Measurements from ENCODE around the gene SLC11A1. TPM values are rescaled to one million over a fixed set of nuclear protein-coding genes. Genes with fewer than 3 reads are reported as not detected.

SLC11A1 gene
- total RNA-seq, 3 donors from 2014 or later (not counting 1 experiment from before 2014, with no cell fraction given) = 17.9 to 53.5 (median 35.5) TPM

DNA sequence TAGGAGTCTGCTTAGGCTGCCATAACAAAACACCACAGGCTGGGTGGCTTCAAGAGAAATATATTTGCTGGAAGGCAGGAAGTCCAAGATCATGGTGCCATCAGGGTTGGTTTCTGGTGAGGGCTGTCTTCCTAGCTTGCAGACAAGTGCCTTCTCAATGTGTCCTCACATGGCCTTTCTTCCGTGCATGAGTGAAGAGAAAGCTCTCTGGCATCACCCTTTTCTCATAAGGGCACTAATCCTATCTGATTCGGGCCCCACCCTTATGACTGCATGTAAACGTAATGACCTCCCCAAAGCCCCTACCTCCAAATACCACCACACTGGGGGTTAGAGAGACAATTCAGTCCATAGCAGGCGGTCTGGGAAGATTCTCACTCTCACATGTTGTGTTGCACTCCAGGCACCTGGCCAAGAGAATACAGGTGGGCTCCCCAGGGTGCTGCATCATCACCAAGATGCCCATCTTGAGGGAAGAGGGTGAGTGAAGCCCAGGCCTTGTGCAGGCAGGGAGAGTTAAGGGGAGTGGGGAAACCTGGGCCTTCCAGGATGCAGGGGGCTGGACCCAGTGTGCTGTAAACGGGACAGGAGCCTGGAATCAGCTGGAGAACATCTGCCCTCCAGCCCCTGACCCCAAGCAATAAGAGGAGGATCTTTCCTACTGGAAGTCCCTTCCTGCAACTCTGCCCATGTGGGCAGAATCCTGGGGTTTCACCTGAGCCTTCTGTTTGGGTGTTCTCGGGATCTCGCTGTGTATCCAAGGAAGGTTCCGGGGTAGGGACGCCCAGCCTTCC is 15.3 kb upstream of the SLC11A1 start:
- Mint-ChIP-seq H3K9me3 (no peaks in the 10 kb centered on the region), H3K4me3 (peak overlapping the region; percentile 87), H3K4me1 (peaks cover 12 to 14% of the 10 kb centered on the region in 2 donors), H3K27ac (peak overlapping the region; percentile 79 to 92), H3K36me3 (no peaks in the 10 kb centered on the region), H3K27me3 (ENCODE audit: low read depth in 2 of 2) (no peaks in the 10 kb centered on the region)
- ATAC-seq (no peak), DNase-seq (no peak)
- Histone ChIP-seq H3K4me1 (ENCODE audit: control insufficient read depth, insufficient read depth, low read length) (peaks cover 41% of the 10 kb centered on the region), H3K9me3 (ENCODE audit: control insufficient read depth, insufficient read depth, low read length) (no peaks in the 10 kb centered on the region), H3K27ac (ENCODE audit: low read length) (peak overlapping the region; percentile 87), H3K4me3 (ENCODE audit: low read length) (peak overlapping the region; percentile 57), H3K36me3 (ENCODE audit: control insufficient read depth, insufficient read depth, low read length) (no peaks in the 10 kb centered on the region), H3K27me3 (ENCODE audit: control insufficient read depth, insufficient read depth, low read length) (no peaks in the 10 kb centered on the region)
- TF ChIP-seq, protein P1, sequence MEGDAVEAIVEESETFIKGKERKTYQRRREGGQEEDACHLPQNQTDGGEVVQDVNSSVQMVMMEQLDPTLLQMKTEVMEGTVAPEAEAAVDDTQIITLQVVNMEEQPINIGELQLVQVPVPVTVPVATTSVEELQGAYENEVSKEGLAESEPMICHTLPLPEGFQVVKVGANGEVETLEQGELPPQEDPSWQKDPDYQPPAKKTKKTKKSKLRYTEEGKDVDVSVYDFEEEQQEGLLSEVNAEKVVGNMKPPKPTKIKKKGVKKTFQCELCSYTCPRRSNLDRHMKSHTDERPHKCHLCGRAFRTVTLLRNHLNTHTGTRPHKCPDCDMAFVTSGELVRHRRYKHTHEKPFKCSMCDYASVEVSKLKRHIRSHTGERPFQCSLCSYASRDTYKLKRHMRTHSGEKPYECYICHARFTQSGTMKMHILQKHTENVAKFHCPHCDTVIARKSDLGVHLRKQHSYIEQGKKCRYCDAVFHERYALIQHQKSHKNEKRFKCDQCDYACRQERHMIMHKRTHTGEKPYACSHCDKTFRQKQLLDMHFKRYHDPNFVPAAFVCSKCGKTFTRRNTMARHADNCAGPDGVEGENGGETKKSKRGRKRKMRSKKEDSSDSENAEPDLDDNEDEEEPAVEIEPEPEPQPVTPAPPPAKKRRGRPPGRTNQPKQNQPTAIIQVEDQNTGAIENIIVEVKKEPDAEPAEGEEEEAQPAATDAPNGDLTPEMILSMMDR (IDR thresholded peaks at IDR 0.05) = no peak
- intact Hi-C loops (cut with micrococcal nuclease) = loop anchor here (2.0 kb wide), 1 partner anchor 30 kb away; no protein-coding TSS in a partner anchor
- 87% methylated on average over 9 of the region's 9 CpGs for WGBS (ENCODE audit: insufficient coverage)

DNA sequence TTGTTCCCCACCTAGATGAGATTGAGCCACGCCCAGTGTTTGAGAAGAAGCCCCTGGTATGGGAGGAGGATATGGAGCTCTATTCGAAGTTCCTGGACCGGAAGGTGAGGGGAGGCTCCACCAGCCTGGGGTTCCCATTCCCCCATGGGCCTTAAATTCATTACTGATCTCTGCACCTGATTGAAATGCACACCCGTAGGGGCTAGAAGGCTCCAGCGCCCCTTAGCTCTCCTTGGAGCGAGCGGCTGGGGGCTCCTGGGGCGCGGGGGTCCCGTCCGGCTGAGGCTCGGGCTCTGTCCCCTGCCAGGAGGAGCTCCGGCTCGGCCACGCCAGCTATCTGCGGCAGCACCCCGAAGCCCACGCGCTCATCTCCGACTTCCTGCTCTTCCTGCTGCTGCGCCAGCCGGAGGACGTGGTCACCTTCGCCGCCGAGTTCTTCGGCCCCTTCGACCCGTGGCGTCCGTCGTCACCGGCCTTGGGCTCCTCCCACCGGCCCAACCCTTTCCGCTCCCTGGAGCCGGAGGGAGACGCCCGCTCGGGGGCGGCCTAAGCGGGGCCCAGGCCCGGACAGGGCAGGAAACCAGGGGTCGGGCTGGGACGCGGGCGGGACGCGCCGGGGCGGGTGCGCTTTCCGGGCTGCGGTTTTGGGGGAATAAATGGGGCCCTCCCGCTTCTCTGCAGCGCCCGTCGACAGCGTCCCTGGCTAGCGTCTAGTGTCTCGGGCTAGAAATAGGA is 14.5 kb upstream of the SLC11A1 start:
- Mint-ChIP-seq H3K4me1 (peaks cover 12 to 14% of the 10 kb centered on the region in 2 donors), H3K27ac (peak overlapping the region; percentile 79 to 92), H3K9me3 (no peaks in the 10 kb centered on the region), H3K4me3 (peak overlapping the region; percentile 87), H3K36me3 (no peaks in the 10 kb centered on the region), H3K27me3 (ENCODE audit: low read depth in 2 of 2) (no peaks in the 10 kb centered on the region)
- peak; percentile 61 to 79 for DNase-seq
- intact Hi-C loops (cut with micrococcal nuclease) = loop anchor here (2.0 kb wide), 1 partner anchor 29 kb away; no protein-coding TSS in a partner anchor
- 2% methylated on average over 60 of the region's 60 CpGs for WGBS (ENCODE audit: insufficient coverage)
- Histone ChIP-seq H3K4me1 (ENCODE audit: control insufficient read depth, insufficient read depth, low read length) (peaks cover 41% of the 10 kb centered on the region), H3K27me3 (ENCODE audit: control insufficient read depth, insufficient read depth, low read length) (no peaks in the 10 kb centered on the region), H3K4me3 (ENCODE audit: low read length) (peak overlapping the region; percentile 57), H3K36me3 (ENCODE audit: control insufficient read depth, insufficient read depth, low read length) (no peaks in the 10 kb centered on the region), H3K27ac (ENCODE audit: low read length) (peak overlapping the region; percentile 87), H3K9me3 (ENCODE audit: control insufficient read depth, insufficient read depth, low read length) (no peaks in the 10 kb centered on the region)
- TF ChIP-seq, protein P1 (IDR thresholded peaks at IDR 0.05) = no peak
- peak; percentile 83 to 93 (median 87) for ATAC-seq

DNA sequence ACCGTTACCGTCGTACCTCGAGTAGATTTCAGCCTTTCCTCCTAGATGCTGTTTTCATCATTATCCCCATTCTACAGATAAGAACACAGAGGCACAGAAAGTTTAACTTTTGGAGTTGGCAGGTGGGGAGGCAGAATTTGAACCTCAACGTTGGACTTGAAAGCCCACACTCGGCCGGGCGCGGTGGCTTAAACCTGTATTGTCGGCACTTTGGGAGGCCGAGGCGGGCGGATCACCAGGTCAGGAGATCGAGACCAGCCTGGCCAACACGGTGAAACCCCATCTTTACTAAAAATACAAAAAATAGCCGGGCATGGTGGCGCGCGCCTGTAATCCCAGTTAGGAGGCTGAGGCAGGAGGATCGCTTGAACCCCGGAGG is 13.9 kb upstream of the SLC11A1 start:
- H3K27me3 ChIP-seq (ENCODE audit: control insufficient read depth, insufficient read depth, low read length) = no peaks in the 10 kb centered on the region
- peak overlapping the region; percentile 57 for H3K4me3 ChIP-seq (ENCODE audit: low read length)
- intact Hi-C loops (cut with micrococcal nuclease) = no loop called here
- no peaks in the 10 kb centered on the region for H3K36me3 ChIP-seq (ENCODE audit: control insufficient read depth, insufficient read depth, low read length)
- H3K9me3 ChIP-seq (ENCODE audit: control insufficient read depth, insufficient read depth, low read length) = no peaks in the 10 kb centered on the region
- TF ChIP-seq, protein P1 (IDR thresholded peaks at IDR 0.05) = no peak
- Mint-ChIP-seq H3K9me3 (no peaks in the 10 kb centered on the region), H3K27ac (peak overlapping the region; percentile 79 to 92), H3K27me3 (ENCODE audit: low read depth in 2 of 2) (no peaks in the 10 kb centered on the region), H3K4me3 (peak overlapping the region; percentile 87), H3K4me1 (peaks cover 12 to 14% of the 10 kb centered on the region in 2 donors), H3K36me3 (no peaks in the 10 kb centered on the region)
- WGBS (ENCODE audit: insufficient coverage) = 48% methylated on average over 20 of the region's 21 CpGs
- peak overlapping the region; percentile 87 for H3K27ac ChIP-seq (ENCODE audit: low read length)
- no peak for DNase-seq
- peaks cover 39% of the 10 kb centered on the region for H3K4me1 ChIP-seq (ENCODE audit: control insufficient read depth, insufficient read depth, low read length)
- no peak for ATAC-seq
